Ectodermal cell (in vitro differentiated cells): Measurements from ENCODE around the gene EMC6.

ENCODE experiments used
- H3K27ac ChIP-seq: 2 replicates; pipeline ENCODE4 v1.7.0; 2013; ENCODE audit warnings: mild to moderate bottlenecking, low read depth, low read length; ENCODE audit not compliant: insufficient read depth, poor library complexity, severe bottlenecking
- H3K27me3 ChIP-seq: 2 replicates; pipeline ENCODE4 v1.7.0; 2013; ENCODE audit warnings: mild to moderate bottlenecking, low read length; ENCODE audit not compliant: insufficient read depth, control insufficient read depth, poor library complexity, severe bottlenecking
- H3K36me3 ChIP-seq: one replicate; pipeline ENCODE4 v1.7.0; 2013; ENCODE audit warnings: low read length; ENCODE audit not compliant: control insufficient read depth, insufficient read depth
- H3K4me1 ChIP-seq: one replicate; pipeline ENCODE4 v1.7.0; 2013; ENCODE audit warnings: low read length; ENCODE audit not compliant: control insufficient read depth, insufficient read depth
- H3K4me3 ChIP-seq: 2 replicates; pipeline ENCODE4 v1.7.0; 2013; ENCODE audit warnings: low read depth, low read length, control low read depth; ENCODE audit not compliant: insufficient read depth
- H3K9me3 ChIP-seq: 2 replicates; pipeline ENCODE4 v1.7.0; 2013; ENCODE audit warnings: mild to moderate bottlenecking, low read length, moderate library complexity; ENCODE audit not compliant: control insufficient read depth
- WGBS, 2 experiments: methylation state at CpG; one replicate each; pipeline ENCODE4 v1.1.7; 2013; ENCODE audit warnings: missing lambda C conversion rate in 2 of 2; 5-methylcytosine and 5-hydroxymethylcytosine counted together

Gene EMC6

GRCh38 chr17:3667366-3668278, 990 bp upstream of the EMC6 start:
- Histone ChIP-seq H3K27ac (peak overlapping the region; percentile 95), H3K27me3 (no peaks in the 10 kb centered on the region), H3K4me3 (peak overlapping the region; percentile 94), H3K9me3 (no peaks in the 10 kb centered on the region), H3K4me1 (peaks cover 14% of the 10 kb centered on the region), H3K36me3 (peaks cover 5% of the 10 kb centered on the region)
- 8 to 9% methylated on average over 39 of the region's 39 CpGs for WGBS, 2 experiments

- Histone ChIP-seq H3K4me3 (peak overlapping the region; percentile 94), H3K9me3 (no peaks in the 10 kb centered on the region), H3K27me3 (no peaks in the 10 kb centered on the region), H3K36me3 (peaks cover 5% of the 10 kb centered on the region), H3K27ac (peak overlapping the region; percentile 19), H3K4me1 (peaks cover 5% of the 10 kb centered on the region)
- WGBS, 2 experiments = 0 to 1% methylated on average over 32 of the region's 32 CpGs
Observed at GRCh38 chr17:3669085-3669347, 404 bp downstream of the EMC6 start.

GRCh38 chr17:3669548-3669947, 936 bp downstream of the EMC6 start:
- Histone ChIP-seq H3K4me1 (peaks cover 5% of the 10 kb centered on the region), H3K27me3 (no peaks in the 10 kb centered on the region), H3K9me3 (no peaks in the 10 kb centered on the region), H3K4me3 (peak overlapping the region; percentile 94), H3K27ac (no peak overlapping the region), H3K36me3 (peaks cover 2% of the 10 kb centered on the region)
- WGBS, 2 experiments = 57% methylated on average over 11 to 12 of the region's 12 CpGs

GRCh38 chr17:3672571-3672970, 4.0 kb downstream of the EMC6 start:
- no peak overlapping the region for H3K4me3 ChIP-seq
- H3K27ac ChIP-seq = no peak overlapping the region
- H3K4me1 ChIP-seq = peaks cover under 1% of the 10 kb centered on the region
- H3K9me3 ChIP-seq = no peaks in the 10 kb centered on the region
- no peaks in the 10 kb centered on the region for H3K36me3 ChIP-seq
- no peaks in the 10 kb centered on the region for H3K27me3 ChIP-seq
- 87 to 90% methylated on average over 3 to 4 of the region's 4 CpGs for WGBS, 2 experiments

- no peaks in the 10 kb centered on the region for H3K4me1 ChIP-seq
- no peaks in the 10 kb centered on the region for H3K27me3 ChIP-seq
- 92 to 93% methylated on average over 11 of the region's 11 CpGs for WGBS, 2 experiments
Observed at GRCh38 chr17:3675886-3676285, 7.3 kb downstream of the EMC6 start.

GRCh38 chr17:3678095-3678820, 9.6 kb downstream of the EMC6 start:
- no peak overlapping the region for H3K27ac ChIP-seq
- no peaks in the 10 kb centered on the region for H3K4me1 ChIP-seq
- H3K9me3 ChIP-seq = no peaks in the 10 kb centered on the region
- H3K4me3 ChIP-seq = no peak overlapping the region
- 57 to 60% methylated on average over 16 of the region's 16 CpGs for WGBS, 2 experiments
- H3K36me3 ChIP-seq = no peaks in the 10 kb centered on the region
- H3K27me3 ChIP-seq = no peaks in the 10 kb centered on the region

More at GRCh38 chr17:3675886-3676285, 7.3 kb downstream of the EMC6 start:
- Histone ChIP-seq H3K27ac (no peak overlapping the region), H3K4me3 (no peak overlapping the region), H3K36me3 (no peaks in the 10 kb centered on the region), H3K9me3 (no peaks in the 10 kb centered on the region)

GRCh38 chr17:3678821-3679530, 10.4 kb downstream of the EMC6 start:
- H3K4me1 ChIP-seq = no peaks in the 10 kb centered on the region
- H3K9me3 ChIP-seq = no peaks in the 10 kb centered on the region
- H3K27me3 ChIP-seq = no peaks in the 10 kb centered on the region
- no peaks in the 10 kb centered on the region for H3K36me3 ChIP-seq
- no peak overlapping the region for H3K27ac ChIP-seq
- 93 to 94% methylated on average over 27 of the region's 27 CpGs for WGBS, 2 experiments
- no peak overlapping the region for H3K4me3 ChIP-seq

GRCh38 chr17:3679531-3680126, 11.0 kb downstream of the EMC6 start:
- Histone ChIP-seq H3K4me3 (no peak overlapping the region), H3K4me1 (no peaks in the 10 kb centered on the region), H3K27ac (no peak overlapping the region), H3K36me3 (no peaks in the 10 kb centered on the region), H3K9me3 (no peaks in the 10 kb centered on the region), H3K27me3 (no peaks in the 10 kb centered on the region)
- 87% methylated on average over 20 of the region's 20 CpGs for WGBS, 2 experiments

- Histone ChIP-seq H3K27ac (no peak overlapping the region), H3K4me1 (no peaks in the 10 kb centered on the region), H3K4me3 (no peak overlapping the region), H3K36me3 (no peaks in the 10 kb centered on the region), H3K9me3 (no peaks in the 10 kb centered on the region), H3K27me3 (no peaks in the 10 kb centered on the region)
- WGBS, 2 experiments = 94 to 95% methylated on average over 12 of the region's 12 CpGs
Observed at GRCh38 chr17:3681057-3681456, 12.4 kb downstream of the EMC6 start.

- H3K4me3 ChIP-seq = no peak overlapping the region
- no peak overlapping the region for H3K27ac ChIP-seq
- no peaks in the 10 kb centered on the region for H3K9me3 ChIP-seq
- H3K36me3 ChIP-seq = no peaks in the 10 kb centered on the region
- WGBS, 2 experiments = 89 to 91% methylated on average over 20 of the region's 20 CpGs
- no peaks in the 10 kb centered on the region for H3K4me1 ChIP-seq
- H3K27me3 ChIP-seq = no peaks in the 10 kb centered on the region
Observed at GRCh38 chr17:3681565-3681964, 13.0 kb downstream of the EMC6 start.
